WTC11 (cell line): Measurements from ENCODE around the gene NUPR1. TPM values are rescaled to one million over a fixed set of nuclear protein-coding genes. Genes with fewer than 3 reads are reported as not detected.

Experiments
- ATAC-seq: fragments of 200-7000 bp; cut with Tn5 transposase; 2 replicates; pipeline ENCODE4 v1.10.0; 2021; ENCODE audit warnings: mild to moderate bottlenecking, moderate library complexity
- CTCF ChIA-PET: fragments of 300-600 bp; sonication (Branson Sonifier 250); formaldehyde crosslinking; loops from one replicate; lab custom pipeline; 2021; ENCODE audit warnings: antibody characterized with exemption; lab: Charles Lee
- POLR2A ChIA-PET: fragments of 350-600 bp; sonication (Branson Sonifier 250); formaldehyde crosslinking; loops from one replicate; lab custom pipeline; 2021; ENCODE audit warnings: antibody characterized with exemption; lab: Charles Lee
- DNase-seq: peaks from one replicate; pipeline ENCODE4 v3.0.0; 2021; ENCODE audit warnings: low spot score
- H3K27ac Mint-ChIP-seq: 2 replicates; pipeline ENCODE4 v1.8.0; 2021; ENCODE audit warnings: mixed read lengths
- H3K27me3 Mint-ChIP-seq: 2 replicates; pipeline ENCODE4 v1.8.0; 2021; ENCODE audit warnings: low read depth, mild to moderate bottlenecking, moderate library complexity, mixed read lengths
- H3K36me3 Mint-ChIP-seq: 2 replicates; pipeline ENCODE4 v1.8.0; 2021; ENCODE audit warnings: mixed read lengths
- H3K4me1 Mint-ChIP-seq: 2 replicates; pipeline ENCODE4 v1.8.0; 2022; ENCODE audit warnings: mixed read lengths
- H3K4me3 Mint-ChIP-seq: 2 replicates; pipeline ENCODE4 v1.8.0; 2021; ENCODE audit warnings: mild to moderate bottlenecking, moderate library complexity, mixed read lengths
- H3K9me3 Mint-ChIP-seq: 2 replicates; pipeline ENCODE4 v1.8.0; 2021; ENCODE audit warnings: mixed read lengths
- CREB1 ChIP-seq: sonication (generic); formaldehyde crosslinking; IDR thresholded peaks from 2 replicates; pipeline ENCODE4 v1.8.0; 2023; ENCODE audit warnings: mild to moderate bottlenecking, missing genetic modification reagents
- ELF4 ChIP-seq: sonication (generic); formaldehyde crosslinking; IDR thresholded peaks from 2 replicates; pipeline ENCODE4 v1.8.1; 2022; ENCODE audit warnings: low read depth, mild to moderate bottlenecking, moderate library complexity, missing genetic modification reagents
- EMX1 ChIP-seq: fragments of 250-450 bp; sonication (Bioruptor Pico); IDR thresholded peaks from 2 replicates; pipeline ENCODE4 v1.8.0; 2021; ENCODE audit warnings: mild to moderate bottlenecking
- ESRRA ChIP-seq: sonication (generic); formaldehyde crosslinking; IDR thresholded peaks from 2 replicates; pipeline ENCODE4 v1.8.1; 2022; ENCODE audit warnings: mild to moderate bottlenecking, missing genetic modification reagents, borderline replicate concordance
- FOXJ3 ChIP-seq: sonication (generic); formaldehyde crosslinking; IDR thresholded peaks from 2 replicates; pipeline ENCODE4 v1.9.0; 2021; ENCODE audit warnings: missing genetic modification reagents, mild to moderate bottlenecking, borderline replicate concordance
- NFATC4 ChIP-seq: fragments of 250-450 bp; sonication (Bioruptor Pico); IDR thresholded peaks from 2 replicates; pipeline ENCODE4 v1.9.0; 2021; ENCODE audit warnings: mild to moderate bottlenecking
- NFE2L1 ChIP-seq: sonication (generic); formaldehyde crosslinking; IDR thresholded peaks from 2 replicates; pipeline ENCODE4 v1.8.1; 2023; ENCODE audit warnings: missing genetic modification reagents
- NFYB ChIP-seq: sonication (generic); formaldehyde crosslinking; conservative IDR thresholded peaks from 2 replicates; pipeline ENCODE4 v1.8.0; 2022; ENCODE audit warnings: low read depth, missing genetic modification reagents
- PRRX2 ChIP-seq: fragments of 250-450 bp; sonication (Bioruptor Pico); IDR thresholded peaks from 2 replicates; pipeline ENCODE4 v1.8.0; 2021; ENCODE audit warnings: mild to moderate bottlenecking
- RELA ChIP-seq: sonication (generic); formaldehyde crosslinking; IDR thresholded peaks from 2 replicates; pipeline ENCODE4 v1.8.1; 2022; ENCODE audit warnings: missing genetic modification reagents, mild to moderate bottlenecking, borderline replicate concordance
- RORB ChIP-seq: fragments of 250-450 bp; sonication (Bioruptor Pico); IDR thresholded peaks from 2 replicates; pipeline ENCODE4 v1.9.0; 2021; ENCODE audit warnings: mild to moderate bottlenecking
- ZNF671 ChIP-seq: fragments of 250-450 bp; sonication (Bioruptor Pico); IDR thresholded peaks from 2 replicates; pipeline ENCODE4 v1.8.0; 2021; ENCODE audit warnings: mild to moderate bottlenecking
- total RNA-seq: library from RNA; stranded (reverse); gene quantifications from 3 replicates; pipeline ENCODE4 v1.2.3, GENCODE V29; 2021
- TF ChIP-seq, protein P1 (sequence below): sonication (generic); formaldehyde crosslinking; conservative IDR thresholded peaks from 2 replicates; pipeline ENCODE4 v1.8.1; 2022; ENCODE audit warnings: mild to moderate bottlenecking, missing genetic modification reagents
- TF ChIP-seq, protein P2 (sequence below): sonication (generic); formaldehyde crosslinking; IDR thresholded peaks from 2 replicates; pipeline ENCODE4 v1.8.0; 2023; ENCODE audit warnings: missing genetic modification reagents, mild to moderate bottlenecking, borderline replicate concordance
- TF ChIP-seq, protein P3 (sequence below): sonication (generic); formaldehyde crosslinking; IDR thresholded peaks from 2 replicates; pipeline ENCODE4 v1.8.1; 2022; ENCODE audit warnings: mild to moderate bottlenecking, missing genetic modification reagents, moderate library complexity, borderline replicate concordance
- TF ChIP-seq, protein P4 (sequence below): sonication (generic); formaldehyde crosslinking; IDR thresholded peaks from 2 replicates; pipeline ENCODE4 v1.8.0; 2022; ENCODE audit warnings: mild to moderate bottlenecking, missing genetic modification reagents
- TF ChIP-seq, protein P5 (sequence below): sonication (generic); formaldehyde crosslinking; IDR thresholded peaks from 2 replicates; pipeline ENCODE4 v1.8.1; 2022; ENCODE audit warnings: low read depth, missing genetic modification reagents, borderline replicate concordance

The NUPR1 gene
- total RNA-seq, 1 experiment from 2014 or later: 0.33 TPM

DNA sequence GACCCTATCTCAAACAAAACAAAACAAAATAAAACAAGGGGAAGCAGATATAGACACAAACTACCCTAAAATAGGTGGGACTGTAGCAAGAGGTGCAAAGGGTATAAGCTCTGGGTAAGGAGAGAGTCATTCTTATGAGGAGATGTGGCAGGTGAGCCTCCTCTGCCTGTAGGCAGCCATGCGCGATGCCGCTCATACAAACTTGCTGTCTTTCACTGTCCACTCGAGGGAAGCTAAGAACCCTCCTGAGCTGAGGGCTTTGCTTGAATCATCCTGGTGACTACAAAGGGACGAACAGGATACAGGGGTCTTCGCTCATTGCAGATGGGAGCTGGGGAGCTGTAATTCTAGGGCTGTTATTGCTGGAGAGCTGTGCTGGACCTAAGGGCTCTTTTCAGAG is 17.3 kb downstream of the NUPR1 start:
- Mint-ChIP-seq H3K27ac (no peak overlapping the region), H3K4me3 (no peak overlapping the region), H3K9me3 (peaks cover 8% of the 10 kb centered on the region; the same call in 1 of the 2 replicates), H3K27me3 (no peaks in the 10 kb centered on the region; the same call in 1 of the 2 replicates), H3K36me3 (no peaks in the 10 kb centered on the region), H3K4me1 (no peaks in the 10 kb centered on the region)
- ChIA-PET CTCF (interaction anchor here (1.5 kb wide), 1 partner anchor 18 kb away, joined by 3 read pairs; no protein-coding TSS in a partner anchor), POLR2A (no interaction called here)
- ATAC-seq (no peak), DNase-seq (no peak)
- TF ChIP-seq CREB1 (CRISPR knock-in tag): no peak
- TF ChIP-seq EMX1 (CRISPR knock-in tag): no peak
- no peak for TF ChIP-seq ZNF671
- TF ChIP-seq NFE2L1 (CRISPR knock-in tag): no peak
- TF ChIP-seq PRRX2 (CRISPR knock-in tag): no peak

DNA sequence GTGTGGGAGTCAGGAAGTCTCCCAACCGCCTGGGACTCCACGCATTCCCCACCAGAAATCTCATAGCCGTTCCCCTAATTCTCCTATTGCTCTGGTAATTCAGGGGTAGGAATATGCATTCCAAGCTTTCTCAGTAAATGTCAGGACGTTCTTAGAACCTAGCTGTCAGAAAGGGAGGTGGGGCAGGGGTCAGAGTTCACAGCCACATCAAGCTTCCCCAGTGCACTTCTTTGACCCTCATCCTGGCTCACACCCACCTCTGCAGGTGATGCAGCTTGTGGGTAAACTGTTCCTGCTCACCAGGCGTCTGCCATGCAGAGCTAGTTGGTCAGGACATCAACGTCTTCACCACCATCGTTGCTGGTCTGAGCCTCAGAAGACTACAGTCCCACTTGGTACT is 18.1 kb downstream of the NUPR1 start:
- H3K4me3 Mint-ChIP-seq: no peak overlapping the region
- no peaks in the 10 kb centered on the region for H3K4me1 Mint-ChIP-seq
- TF ChIP-seq NFATC4 (CRISPR knock-in tag) (no peak), ELF4 (CRISPR knock-in tag) (no peak)
- H3K9me3 Mint-ChIP-seq: peaks cover 8% of the 10 kb centered on the region; the same call in 1 of the 2 replicates
- no peak overlapping the region for H3K27ac Mint-ChIP-seq
- ChIA-PET CTCF (interaction anchor here (1.5 kb wide), 1 partner anchor 17 kb away, joined by 3 read pairs; no protein-coding TSS in a partner anchor), POLR2A (no interaction called here)
- no peak for DNase-seq
- no peak for ATAC-seq
- H3K36me3 Mint-ChIP-seq: no peaks in the 10 kb centered on the region
- no peaks in the 10 kb centered on the region; the same call in 1 of the 2 replicates for H3K27me3 Mint-ChIP-seq

DNA sequence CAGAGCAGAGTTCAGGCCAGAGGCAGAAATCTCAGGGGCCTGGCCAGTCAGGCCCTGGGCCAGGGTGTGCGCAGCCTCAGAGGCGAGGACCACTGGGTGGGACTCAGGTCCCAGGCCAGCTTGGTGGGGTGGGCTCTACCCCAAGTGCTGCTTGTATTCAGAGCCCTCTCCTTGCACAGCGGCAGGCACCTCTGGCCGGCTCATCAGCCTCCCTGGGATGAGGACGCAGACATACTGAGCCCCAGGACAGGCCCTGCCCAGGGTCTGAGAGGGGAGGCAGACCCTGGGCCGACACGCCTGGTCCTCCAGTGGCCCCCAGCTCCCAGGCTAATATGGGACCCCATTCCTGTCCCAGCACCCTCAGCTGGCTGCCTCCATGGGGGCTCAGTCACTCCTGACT is 24.5 kb downstream of the NUPR1 start:
- no peak overlapping the region for H3K4me3 Mint-ChIP-seq
- H3K27ac Mint-ChIP-seq: no peak overlapping the region
- H3K9me3 Mint-ChIP-seq: no peaks in the 10 kb centered on the region
- no peak for DNase-seq
- POLR2A ChIA-PET: no interaction called here
- H3K27me3 Mint-ChIP-seq: no peaks in the 10 kb centered on the region
- H3K4me1 Mint-ChIP-seq: 0 out of 2 replicates have a peak, but pooled peaks cover 3% of the 10 kb centered on the region
- ATAC-seq: no peak
- CTCF ChIA-PET: interaction anchor here (1.1 kb wide), 1 partner anchor 102 kb away, joined by 4 read pairs; no protein-coding TSS in a partner anchor
- no peaks in the 10 kb centered on the region for H3K36me3 Mint-ChIP-seq
- TF ChIP-seq NFYB: no peak
- TF ChIP-seq RORB: no peak
- TF ChIP-seq, protein P1, sequence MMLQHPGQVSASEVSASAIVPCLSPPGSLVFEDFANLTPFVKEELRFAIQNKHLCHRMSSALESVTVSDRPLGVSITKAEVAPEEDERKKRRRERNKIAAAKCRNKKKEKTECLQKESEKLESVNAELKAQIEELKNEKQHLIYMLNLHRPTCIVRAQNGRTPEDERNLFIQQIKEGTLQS (CRISPR knock-in tag): no peak
- TF ChIP-seq, protein P2, sequence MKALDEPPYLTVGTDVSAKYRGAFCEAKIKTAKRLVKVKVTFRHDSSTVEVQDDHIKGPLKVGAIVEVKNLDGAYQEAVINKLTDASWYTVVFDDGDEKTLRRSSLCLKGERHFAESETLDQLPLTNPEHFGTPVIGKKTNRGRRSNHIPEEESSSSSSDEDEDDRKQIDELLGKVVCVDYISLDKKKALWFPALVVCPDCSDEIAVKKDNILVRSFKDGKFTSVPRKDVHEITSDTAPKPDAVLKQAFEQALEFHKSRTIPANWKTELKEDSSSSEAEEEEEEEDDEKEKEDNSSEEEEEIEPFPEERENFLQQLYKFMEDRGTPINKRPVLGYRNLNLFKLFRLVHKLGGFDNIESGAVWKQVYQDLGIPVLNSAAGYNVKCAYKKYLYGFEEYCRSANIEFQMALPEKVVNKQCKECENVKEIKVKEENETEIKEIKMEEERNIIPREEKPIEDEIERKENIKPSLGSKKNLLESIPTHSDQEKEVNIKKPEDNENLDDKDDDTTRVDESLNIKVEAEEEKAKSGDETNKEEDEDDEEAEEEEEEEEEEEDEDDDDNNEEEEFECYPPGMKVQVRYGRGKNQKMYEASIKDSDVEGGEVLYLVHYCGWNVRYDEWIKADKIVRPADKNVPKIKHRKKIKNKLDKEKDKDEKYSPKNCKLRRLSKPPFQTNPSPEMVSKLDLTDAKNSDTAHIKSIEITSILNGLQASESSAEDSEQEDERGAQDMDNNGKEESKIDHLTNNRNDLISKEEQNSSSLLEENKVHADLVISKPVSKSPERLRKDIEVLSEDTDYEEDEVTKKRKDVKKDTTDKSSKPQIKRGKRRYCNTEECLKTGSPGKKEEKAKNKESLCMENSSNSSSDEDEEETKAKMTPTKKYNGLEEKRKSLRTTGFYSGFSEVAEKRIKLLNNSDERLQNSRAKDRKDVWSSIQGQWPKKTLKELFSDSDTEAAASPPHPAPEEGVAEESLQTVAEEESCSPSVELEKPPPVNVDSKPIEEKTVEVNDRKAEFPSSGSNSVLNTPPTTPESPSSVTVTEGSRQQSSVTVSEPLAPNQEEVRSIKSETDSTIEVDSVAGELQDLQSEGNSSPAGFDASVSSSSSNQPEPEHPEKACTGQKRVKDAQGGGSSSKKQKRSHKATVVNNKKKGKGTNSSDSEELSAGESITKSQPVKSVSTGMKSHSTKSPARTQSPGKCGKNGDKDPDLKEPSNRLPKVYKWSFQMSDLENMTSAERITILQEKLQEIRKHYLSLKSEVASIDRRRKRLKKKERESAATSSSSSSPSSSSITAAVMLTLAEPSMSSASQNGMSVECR: no peak
- TF ChIP-seq, protein P3, sequence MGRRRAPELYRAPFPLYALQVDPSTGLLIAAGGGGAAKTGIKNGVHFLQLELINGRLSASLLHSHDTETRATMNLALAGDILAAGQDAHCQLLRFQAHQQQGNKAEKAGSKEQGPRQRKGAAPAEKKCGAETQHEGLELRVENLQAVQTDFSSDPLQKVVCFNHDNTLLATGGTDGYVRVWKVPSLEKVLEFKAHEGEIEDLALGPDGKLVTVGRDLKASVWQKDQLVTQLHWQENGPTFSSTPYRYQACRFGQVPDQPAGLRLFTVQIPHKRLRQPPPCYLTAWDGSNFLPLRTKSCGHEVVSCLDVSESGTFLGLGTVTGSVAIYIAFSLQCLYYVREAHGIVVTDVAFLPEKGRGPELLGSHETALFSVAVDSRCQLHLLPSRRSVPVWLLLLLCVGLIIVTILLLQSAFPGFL (CRISPR knock-in tag): no peak

DNA sequence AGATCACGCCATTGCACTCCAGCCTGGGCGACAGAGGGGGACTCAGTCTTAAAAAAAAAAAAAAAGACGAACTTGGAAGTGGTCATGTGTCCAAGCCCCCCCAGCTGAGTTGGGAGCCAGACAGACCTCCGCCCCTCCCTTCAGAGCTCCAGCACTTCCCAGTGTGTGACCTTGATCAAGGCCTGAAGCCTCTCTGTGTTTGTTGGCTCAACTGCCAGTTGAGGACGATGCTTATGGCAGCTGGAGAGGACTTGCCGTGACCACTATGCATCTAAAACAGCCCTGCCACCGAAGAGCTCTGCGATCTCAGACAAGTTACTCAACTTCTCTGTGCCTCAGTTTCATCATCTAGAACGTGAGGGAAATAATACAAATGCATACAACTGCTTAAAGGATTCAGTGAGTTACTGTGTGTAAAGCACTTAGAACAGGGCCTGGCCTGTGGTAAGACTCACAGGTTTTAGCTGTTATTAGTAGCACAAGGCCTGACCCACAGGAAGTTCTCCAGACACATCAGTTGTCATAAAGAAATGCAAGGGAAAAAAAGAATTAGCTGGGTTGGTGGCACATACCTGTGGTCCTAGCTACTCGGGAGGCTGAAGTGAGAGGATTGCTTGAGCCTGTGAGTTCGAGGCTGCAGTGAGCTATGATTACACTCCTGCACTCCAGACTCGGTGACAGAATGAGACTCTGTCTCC is 25.1 kb downstream of the NUPR1 start:
- H3K9me3 Mint-ChIP-seq: no peaks in the 10 kb centered on the region
- DNase-seq: no peak
- H3K36me3 Mint-ChIP-seq: no peaks in the 10 kb centered on the region
- H3K4me1 Mint-ChIP-seq: 0 out of 2 replicates have a peak, but pooled peaks cover 3% of the 10 kb centered on the region
- no peak overlapping the region; the same call in 1 of the 2 replicates for H3K27ac Mint-ChIP-seq
- no peak overlapping the region for H3K4me3 Mint-ChIP-seq
- no peaks in the 10 kb centered on the region for H3K27me3 Mint-ChIP-seq
- POLR2A ChIA-PET: no interaction called here
- CTCF ChIA-PET: interaction anchor here (0.6 to 1.1 kb wide), 3 partner anchors 9 to 255 kb away, joined by 3 to 4 read pairs (median 3); no protein-coding TSS in a partner anchor
- ATAC-seq: no peak
- no peak for TF ChIP-seq NFATC4 (CRISPR knock-in tag)
- TF ChIP-seq ESRRA (CRISPR knock-in tag): no peak
- TF ChIP-seq CREB1 (CRISPR knock-in tag): no peak
- TF ChIP-seq FOXJ3: no peak
- TF ChIP-seq RELA (CRISPR knock-in tag): no peak
- TF ChIP-seq, protein P4, sequence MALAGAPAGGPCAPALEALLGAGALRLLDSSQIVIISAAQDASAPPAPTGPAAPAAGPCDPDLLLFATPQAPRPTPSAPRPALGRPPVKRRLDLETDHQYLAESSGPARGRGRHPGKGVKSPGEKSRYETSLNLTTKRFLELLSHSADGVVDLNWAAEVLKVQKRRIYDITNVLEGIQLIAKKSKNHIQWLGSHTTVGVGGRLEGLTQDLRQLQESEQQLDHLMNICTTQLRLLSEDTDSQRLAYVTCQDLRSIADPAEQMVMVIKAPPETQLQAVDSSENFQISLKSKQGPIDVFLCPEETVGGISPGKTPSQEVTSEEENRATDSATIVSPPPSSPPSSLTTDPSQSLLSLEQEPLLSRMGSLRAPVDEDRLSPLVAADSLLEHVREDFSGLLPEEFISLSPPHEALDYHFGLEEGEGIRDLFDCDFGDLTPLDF (CRISPR knock-in tag): no peak
- TF ChIP-seq, protein P3 (CRISPR knock-in tag): no peak
- TF ChIP-seq, protein P5, sequence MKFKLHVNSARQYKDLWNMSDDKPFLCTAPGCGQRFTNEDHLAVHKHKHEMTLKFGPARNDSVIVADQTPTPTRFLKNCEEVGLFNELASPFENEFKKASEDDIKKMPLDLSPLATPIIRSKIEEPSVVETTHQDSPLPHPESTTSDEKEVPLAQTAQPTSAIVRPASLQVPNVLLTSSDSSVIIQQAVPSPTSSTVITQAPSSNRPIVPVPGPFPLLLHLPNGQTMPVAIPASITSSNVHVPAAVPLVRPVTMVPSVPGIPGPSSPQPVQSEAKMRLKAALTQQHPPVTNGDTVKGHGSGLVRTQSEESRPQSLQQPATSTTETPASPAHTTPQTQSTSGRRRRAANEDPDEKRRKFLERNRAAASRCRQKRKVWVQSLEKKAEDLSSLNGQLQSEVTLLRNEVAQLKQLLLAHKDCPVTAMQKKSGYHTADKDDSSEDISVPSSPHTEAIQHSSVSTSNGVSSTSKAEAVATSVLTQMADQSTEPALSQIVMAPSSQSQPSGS: no peak
